GM12891 (cell line): Measurements from ENCODE around the gene NAV2.

Experiments used
- POLR2A ChIP-seq: IDR thresholded peaks from 2 replicates; pipeline ENCODE4 v1.6.1; 2011; ENCODE audit warnings: low read depth, low read length, control low read depth
- POLR2AphosphoS5 ChIP-seq: IDR thresholded peaks from 2 replicates; pipeline ENCODE4 v1.6.1; 2011; ENCODE audit warnings: low read depth, low read length, control low read depth

- TF ChIP-seq POLR2A, result no peak
- TF ChIP-seq POLR2AphosphoS5, result no peak
Observed at GRCh38 chr11:20126724-20127123, 414.1 kb downstream of the NAV2 start.
